ENCODE results near the gene C7.

C7 gene

DNA sequence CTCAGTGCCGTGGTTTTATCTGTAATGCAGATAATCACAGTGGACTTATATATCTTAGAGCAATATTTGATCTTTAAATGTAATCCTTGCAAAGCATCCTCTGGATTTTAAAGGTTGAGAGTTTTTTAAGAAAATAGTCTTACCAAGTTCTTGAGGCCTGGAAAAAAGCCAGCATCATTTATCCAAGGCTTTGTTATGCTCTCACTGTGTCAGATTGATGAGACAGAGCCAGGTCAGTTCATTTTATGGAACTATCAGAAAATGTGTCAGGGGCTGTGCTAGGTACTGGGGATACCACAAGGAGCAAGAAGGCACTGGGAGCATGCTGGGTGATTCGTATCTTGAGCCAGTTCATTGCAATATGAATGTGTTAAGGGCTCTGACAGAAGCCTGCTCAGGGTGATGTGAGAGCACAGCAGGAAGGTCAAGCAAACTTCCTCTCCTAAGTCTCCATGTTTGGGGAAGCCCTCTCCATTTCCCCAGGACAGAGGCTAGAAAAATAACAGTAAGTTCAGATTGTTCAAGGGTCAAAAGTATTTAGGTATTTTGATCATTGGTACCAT is 19.7 kb downstream of the C7 start:
- no peak for DNase-seq

DNA sequence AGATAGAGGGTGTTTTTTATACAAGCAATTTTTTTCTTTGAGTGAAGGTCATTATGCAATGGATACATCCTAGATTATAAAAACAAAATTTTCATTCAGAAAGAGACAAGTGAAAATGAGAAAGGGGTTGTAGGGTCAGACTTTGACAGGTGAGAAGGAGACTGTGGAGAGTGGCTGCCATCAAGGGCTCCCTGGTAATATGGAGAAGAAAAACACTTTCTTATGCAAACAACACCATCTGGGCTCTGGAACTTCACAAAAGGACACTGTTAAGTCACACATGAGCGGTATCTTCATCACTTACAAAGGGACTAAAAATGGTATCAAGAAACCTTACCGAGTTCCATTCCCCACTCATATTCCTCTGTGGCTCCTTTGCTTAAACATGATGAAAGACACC is 23.5 kb downstream of the C7 start:
- DNase-seq: no peak

DNA sequence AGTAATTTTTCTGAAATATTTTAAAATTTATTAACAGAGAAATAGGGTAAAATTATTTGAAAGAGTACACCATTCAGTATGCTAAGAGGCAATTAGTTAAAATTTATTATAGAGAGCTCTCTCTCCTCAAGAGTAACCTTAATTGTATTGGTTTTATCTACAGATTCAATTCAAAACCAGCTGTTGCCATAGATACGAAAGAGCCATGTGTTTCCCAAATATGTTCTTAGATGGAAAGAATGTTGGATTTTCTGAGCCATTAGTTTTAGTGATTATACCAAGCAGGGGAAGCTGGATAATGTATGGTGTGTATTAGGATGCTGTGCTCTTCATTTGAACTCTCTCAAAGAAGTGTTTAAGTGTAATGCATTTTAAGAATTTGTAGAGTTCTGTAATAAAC is 27.8 kb downstream of the C7 start:
- DNase-seq: no peak

DNA sequence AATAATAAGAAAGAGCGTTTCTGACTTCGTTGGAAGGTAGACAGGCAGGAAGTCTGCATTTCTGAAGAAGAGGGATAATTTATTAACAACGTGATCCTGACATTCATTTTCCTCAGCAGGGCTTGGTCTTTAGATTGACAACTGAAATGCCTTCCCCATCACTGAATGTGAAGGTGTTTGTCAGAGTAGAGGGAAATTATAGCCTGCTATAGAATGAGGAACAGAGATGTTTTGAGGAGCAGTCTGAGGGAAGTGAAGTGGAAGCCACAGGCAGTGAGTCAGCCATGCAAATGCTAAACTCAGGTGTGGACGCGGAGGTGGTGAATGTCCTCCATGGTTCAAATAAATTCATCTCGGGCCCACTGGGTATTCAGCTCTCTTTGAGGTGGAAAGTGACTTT is 30.5 kb downstream of the C7 start:
- no peak for DNase-seq

DNA sequence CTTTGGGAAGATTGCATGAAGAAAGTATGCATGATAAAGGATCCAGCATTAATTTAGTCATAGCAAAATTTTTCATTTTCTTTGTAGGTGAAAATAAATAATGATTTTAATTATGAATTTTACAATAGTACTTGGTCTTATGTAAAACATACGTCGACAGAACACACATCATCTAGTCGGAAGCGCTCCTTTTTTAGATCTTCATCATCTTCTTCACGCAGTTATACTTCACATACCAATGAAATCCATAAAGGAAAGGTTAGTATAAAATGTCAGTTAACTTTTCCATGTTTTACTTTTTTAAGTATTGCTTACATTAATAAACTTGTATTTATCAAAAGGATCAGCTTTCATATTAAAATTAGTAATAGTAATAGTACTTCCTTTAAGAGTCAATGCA is 35.8 kb downstream of the C7 start:
- DNase-seq: no peak

DNA sequence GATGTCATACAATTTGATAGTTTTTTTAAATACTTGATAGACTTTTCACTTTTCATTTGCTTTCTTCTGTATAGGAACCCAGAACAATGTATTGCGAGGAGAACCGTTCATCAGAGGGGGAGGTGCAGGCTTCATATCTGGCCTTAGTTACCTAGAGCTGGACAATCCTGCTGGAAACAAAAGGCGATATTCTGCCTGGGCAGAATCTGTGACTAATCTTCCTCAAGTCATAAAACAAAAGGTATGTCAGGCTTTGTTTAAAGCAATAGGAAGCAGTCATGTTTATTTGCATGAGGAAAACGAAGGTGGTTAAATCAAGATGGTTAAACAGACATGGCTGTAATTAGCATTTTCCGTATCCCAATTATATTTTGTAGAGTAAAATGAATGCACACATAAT is 46.0 kb downstream of the C7 start:
- DNase-seq: no peak

DNA sequence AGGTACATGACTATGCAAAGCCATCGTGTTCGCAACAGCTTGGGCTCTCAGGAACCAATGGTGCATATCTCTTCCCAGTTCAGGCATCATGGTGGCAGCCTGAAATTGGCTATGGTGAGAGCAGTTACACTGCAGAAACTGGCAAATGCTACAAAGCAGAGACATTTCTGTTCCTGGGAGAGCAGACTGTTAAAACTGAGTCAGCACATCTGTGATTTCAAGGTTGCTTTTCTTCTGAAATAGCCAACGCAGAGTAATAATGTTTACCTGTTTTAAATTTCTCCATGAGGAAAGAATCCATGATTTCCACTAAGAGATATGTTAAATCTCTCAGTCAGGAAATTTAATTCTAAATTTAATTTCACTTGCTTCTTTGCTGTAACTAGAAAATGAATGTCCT is 47.8 kb downstream of the C7 start:
- DNase-seq: no peak

DNA sequence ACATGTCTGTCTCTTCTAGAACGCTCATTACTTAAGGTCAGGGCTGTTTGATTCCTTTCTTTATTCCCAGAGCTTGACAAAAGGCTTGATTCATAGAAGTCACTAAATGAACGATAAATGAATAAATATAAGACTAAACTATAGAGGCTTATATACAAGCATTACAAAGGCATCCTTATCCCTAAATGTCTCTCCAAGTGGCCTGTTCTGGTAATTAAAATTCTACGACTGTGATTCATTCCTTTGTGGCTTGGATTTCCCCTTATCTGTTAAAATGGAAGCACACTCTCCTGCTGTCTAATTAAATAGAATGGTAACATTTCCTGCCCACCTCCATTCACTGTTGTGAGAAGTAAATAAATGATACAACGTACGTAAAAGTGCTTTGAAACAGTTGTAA is 49.5 kb downstream of the C7 start:
- DNase-seq: no peak

DNA sequence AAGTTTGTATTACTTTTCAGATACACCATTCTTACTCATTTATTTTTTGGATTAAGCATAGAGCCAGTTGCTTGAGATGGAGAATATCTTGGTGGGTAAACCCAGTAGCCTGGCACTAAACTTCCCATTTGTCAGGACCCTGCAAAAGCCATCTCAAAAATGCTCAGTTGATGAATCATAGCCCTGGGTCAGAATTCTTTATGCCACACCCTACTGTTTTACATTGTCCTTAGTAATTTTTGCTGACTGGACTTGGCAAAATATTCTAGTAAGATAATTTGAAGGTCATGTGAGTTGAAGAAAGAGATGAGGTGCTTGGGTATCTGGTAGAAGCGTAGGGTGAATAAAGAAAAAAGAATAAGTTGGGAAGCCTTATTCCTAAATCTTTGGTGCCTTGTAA is 50.7 kb downstream of the C7 start:
- no peak for DNase-seq

DNA sequence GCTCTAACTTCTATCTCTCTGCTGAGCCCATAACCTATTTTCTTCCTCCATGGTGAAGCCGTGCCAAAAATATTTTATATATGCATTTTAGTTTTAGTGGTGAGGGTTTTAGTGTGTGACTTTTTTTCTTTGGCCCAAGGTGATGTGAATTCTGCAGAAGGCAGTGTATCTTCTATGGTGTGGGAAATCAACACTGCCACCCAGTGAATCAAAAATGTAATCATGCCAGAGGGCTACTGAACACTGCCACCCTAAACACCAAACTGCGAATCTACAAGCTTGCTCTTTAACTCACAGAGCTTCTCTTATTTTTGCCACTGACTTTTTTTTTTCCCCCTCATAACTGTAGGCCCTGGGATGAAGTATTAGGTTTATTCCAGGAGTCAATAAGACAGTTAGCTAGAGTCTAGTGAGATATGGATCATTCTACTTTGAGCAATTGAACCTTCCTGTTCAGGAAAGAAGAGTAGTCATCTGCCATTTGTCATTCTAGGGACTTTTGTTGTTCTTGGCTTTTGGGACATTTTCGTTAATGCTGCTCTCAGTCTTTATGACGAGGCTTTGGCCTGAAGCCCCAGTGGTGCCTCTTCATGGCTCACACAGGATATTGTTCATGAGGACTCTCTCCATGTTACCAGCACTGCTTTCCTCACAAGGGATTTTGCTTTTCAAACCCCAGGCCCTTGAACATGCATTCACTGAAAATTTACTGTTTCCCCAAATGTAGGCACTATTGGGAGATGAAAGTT is 53.1 kb downstream of the C7 start:
- no peak for DNase-seq

DNA sequence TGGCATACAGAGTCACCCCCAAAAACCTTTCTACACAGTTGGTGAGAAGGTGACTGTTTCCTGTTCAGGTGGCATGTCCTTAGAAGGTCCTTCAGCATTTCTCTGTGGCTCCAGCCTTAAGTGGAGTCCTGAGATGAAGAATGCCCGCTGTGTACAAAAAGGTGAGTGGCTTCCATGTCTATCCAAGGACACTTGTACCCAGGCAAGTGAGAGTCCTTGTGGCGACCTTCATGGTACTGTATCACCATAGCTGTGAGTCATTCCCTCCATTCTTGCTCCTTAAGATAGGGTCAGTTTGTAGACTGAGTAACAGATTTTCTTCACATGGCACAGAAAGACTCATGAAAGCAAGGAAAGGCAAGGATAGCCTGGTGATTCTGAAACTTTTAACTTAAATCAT is 63.1 kb downstream of the C7 start:
- no peak for DNase-seq

DNA sequence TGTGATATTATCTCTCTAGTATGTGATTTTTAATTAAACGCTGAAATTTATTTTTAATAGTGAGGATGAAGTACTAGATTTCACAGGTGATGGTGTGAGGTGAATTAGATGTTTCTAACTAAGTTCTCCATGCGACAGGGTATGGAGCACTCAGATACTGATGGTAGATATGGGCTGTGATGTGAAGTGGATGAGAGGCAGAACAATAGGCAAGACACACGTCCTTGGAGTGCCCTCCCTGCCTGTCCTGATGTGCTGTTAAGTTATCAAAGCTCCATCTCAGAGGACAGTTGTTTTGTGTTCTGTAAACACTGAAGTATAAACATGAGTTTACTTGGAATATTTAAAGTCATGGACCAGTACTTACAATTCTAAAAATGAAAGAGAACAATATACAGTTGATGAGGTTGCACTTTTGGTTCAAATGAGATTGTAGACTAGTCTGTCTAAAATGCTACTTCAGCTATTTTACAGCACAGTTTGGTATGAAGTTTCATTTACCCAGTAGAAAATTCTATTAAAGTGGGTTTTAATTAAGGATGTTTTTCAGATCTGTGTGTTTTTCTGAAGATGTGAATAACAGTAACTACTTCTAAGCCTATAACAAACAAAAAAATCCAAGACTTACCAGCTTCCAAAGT is 64.2 kb downstream of the C7 start:
- DNase-seq: no peak

DNA sequence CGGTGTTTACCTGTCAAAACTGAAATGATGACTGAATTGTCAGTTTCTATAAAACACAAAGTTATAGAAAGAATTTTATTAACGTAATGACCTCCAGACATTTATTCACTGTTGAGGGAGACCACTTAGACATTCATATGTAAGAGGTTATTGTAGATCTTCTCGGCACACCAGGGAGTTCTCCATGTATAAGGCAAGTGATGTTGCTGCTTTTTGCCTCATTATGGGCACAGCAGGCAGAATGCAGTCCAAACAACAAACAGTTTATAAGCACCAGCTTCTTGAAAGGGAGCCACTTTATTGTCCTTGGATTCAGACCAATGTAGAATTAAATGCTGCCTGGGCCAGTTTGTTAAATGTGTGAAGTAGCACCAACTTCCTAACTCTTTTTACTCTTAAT is 66.7 kb downstream of the C7 start:
- DNase-seq: no peak

DNA sequence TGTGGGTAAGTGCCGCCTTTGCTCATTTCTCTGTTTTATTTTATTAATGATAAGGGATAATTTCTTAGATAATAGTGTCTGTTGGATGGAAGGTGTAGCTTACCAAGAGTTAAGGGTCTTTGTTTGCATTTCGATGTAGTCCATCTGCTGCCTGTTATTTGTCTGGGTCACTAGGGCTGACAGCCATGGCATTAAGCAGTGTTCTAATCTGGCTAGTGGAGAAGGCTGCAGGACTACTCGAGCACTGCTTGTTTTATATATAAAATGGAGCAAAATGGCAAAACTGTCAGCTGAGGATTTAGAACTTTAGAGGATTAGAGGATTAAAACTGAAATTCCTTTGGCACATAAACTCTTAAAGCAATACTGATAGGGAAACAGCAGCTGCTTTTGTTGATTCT is 67.5 kb downstream of the C7 start:
- no peak for DNase-seq

DNA sequence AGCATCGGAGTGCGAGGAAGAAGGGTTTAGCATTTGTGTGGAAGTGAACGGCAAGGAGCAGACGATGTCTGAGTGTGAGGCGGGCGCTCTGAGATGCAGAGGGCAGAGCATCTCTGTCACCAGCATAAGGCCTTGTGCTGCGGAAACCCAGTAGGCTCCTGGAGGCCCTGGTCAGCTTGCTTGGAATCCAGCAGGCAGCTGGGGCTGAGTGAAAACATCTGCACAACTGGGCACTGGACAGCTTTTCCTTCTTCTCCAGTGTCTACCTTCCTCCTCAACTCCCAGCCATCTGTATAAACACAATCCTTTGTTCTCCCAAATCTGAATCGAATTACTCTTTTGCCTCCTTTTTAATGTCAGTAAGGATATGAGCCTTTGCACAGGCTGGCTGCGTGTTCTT is 72.1 kb downstream of the C7 start:
- DNase-seq: no peak

DNA sequence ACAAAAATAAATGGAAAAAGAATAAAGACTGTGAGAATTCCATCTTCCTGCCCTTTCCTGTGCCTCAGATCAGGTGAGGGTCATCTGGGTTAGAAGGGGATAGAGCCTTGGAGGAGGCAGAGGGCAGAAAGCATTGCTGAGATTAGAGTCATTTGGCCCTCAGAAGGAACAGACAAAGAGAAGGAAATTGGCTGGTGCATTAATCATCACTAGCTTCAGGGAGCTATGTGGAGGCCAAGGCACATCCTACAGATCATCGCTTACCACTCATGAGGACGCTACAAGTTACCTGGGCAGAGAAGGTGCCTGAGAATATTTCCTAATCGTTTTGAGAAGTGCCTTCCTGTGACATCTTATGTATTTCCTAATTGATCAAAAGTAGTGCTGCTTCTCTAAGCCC is 74.5 kb downstream of the C7 start:
- no peak for DNase-seq

DNA sequence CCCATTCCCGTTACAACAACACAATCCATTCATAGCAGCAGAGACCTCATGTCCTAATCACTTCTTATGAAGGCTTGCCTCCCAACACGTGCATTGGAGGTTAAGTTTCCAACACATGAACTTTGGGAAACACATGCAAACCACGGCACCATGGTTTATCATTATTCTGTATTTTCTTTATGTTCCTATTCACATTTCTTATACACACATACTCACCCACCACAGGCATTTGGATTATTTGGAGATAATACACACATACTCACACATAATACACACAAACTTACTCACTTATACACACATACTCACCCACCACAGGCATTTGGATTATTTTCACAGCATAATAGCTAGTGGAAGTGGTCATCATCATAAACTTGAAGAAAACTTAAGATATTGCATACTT is 75.6 kb downstream of the C7 start:
- no peak for DNase-seq

DNA sequence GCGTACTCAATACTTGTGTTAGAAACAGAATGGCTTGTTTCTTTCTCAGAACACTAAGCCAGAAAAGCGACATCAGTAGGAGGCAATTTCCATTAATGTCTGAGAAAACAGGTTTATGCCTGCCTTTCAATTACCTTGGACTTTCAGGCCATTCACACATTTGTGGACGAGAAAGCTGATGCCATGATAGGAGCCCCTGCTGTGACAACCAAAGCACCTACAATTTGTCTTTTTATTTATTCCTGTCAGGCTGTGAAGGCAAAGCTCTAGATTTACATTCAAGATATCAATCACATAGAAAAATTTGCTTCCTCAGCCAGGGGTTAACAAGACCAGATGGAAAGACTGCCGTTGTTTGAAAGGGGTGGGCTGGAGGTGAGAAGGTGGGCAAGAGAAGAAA is 76.2 kb downstream of the C7 start:
- no peak for DNase-seq

DNA sequence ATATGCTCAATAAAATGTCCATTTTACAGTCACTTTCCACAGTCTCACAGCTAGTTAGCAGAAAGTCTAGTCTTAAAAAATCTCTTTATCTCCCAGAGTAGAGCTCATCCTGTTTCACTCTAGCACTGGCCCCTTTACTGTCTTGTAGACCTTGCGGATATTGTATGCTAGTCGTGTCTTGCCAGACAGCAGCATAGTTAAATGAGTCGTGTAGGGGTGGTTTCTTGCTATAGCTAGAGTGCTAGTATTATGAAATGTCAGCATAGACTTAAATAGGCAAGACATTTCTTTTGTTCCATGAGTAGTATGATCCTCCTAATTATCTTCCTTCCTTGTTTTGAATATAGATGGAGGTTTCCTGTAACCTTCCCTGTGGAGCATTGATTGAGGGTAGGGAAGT is 77.4 kb downstream of the C7 start:
- DNase-seq: no peak

DNA sequence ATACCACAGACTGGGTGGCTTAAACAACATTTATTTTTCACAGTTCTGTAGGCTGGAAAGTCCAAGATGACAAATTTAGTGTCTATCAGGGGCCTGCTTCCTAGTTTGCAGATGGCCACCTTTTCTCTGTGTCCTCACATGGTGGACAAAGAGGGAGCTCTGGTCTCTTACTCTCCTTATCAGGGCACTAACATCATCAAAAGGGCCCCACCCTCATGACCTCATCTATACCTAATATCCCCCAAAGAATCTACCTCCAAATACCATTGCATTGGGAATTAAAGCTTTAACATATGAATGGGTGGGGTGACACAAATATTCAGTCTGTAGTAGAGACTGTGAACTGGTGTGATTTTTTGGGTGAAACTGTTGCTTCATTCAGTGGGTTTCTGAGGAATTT is 78.1 kb downstream of the C7 start:
- no peak for DNase-seq

DNA sequence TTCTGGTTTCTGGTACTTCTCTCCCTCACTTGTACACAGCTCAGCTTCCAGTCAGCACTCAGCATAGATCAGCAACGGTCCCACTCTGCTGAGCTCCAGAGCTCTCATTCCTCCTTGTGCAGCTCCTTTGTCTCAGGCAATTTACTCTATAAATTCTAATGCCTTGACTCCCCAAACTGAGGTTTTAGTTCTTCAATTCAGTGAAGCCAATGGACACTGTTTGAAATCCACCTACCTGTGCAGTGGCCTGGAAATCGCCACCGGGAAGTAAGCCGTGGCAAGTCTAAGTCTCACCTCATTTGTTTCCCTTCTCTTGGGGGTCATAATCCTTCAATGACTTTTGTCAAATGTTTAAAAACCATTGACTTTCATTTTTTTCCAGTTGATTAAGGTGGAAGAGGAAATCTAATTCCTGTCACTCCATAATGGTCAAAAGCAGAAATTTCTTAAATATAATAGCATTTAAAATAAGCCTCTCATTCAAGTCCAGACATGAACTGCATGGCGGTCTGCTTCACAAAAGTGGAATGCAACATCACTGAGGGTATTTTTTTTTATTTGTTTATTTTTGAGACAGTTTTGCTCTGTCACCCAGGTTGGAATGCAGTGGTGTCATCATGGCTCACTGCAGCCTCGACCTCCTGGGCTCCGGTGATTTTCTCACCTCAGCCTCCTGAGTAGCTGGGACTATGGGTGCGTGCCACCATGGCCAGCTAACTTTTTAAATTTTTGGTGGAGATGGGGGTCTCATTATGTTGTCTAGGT is 79.6 kb downstream of the C7 start:
- no peak for DNase-seq

DNA sequence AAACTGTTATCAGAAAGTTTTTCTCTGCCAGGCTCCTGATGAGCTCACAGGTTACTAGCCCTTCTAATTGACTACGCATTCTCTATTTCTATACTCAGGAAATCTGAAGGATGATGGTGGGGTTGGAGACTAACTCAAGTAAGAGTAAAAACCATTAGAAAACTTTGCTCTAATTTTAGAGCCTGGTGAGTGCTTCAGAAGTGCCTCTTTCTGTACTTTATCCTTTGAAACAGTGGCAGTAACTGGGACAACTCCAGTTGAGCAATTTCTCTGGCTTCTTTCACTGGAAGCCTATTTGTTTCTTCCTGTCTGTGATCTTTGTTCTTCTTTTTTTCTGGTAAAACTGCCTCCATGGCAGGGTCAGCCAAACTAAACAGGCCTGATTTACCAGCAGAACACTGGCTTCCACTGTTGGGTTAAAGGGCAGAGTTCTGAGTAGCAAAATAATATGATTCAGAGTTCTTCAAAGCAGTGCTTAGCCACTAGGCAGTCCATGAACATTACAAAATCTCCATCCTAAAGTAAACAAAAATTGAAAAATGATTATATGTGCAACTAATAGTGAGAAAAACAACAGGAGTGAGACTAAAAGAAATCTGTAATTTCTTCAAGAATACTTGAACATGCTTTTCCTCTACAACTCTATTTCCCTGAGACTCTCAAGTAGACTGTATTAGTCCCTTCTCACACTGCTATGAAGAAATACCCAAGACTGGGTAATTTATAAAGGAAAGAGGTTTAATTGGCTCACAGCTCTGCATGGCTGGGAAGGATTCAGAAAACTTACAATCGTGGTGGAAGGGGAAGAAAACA is 82.1 kb downstream of the C7 start:
- no peak for DNase-seq

DNA sequence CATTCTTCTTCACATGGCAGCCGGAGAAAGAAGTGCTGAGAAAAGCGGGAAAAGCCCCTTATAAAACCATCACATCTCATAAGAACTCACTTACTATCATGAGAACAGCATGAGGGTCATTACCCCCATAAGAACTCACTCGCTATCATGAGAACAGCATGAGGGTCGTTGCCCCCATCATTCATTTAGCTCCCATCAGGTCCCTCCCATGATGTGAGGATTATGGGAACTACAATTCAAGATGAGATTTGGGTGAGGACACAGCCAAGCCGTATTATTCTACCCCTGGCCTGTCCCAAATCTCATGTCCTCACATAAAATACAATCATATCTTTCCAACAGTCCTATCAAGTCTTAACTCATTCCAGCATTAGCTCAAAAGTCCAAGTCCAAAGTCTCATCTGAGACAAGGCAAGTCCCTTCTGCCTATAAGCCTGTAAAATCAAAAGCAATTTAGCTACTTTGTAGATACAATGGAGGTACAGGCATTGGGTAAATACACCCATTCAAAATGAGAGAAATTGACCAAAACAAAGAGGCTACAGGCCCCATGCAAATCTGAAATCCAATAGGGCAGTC is 82.8 kb downstream of the C7 start:
- no peak for DNase-seq
